GM19043 (cell line): ENCODE measurements around the gene TTC9B.
"Not testable (repeated sequence)": the region's sequence is repeated elsewhere in the genome, so short reads cannot be mapped to it uniquely, and the experiment has no call there.

ENCODE experiments used
- ATAC-seq: cut with Tn5 transposase; IDR thresholded peaks from one replicate; pipeline ENCODE4 v1.9.1; 2021; ENCODE audit warnings: low read depth; ENCODE audit not compliant: unreplicated experiment

Gene TTC9B

GRCh38 chr19:40233811-40234389, 15.7 kb upstream of the TTC9B start:
- no peak for ATAC-seq

GRCh38 chr19:40232949-40233810, 15.0 kb upstream of the TTC9B start:
- no peak for ATAC-seq

DNA sequence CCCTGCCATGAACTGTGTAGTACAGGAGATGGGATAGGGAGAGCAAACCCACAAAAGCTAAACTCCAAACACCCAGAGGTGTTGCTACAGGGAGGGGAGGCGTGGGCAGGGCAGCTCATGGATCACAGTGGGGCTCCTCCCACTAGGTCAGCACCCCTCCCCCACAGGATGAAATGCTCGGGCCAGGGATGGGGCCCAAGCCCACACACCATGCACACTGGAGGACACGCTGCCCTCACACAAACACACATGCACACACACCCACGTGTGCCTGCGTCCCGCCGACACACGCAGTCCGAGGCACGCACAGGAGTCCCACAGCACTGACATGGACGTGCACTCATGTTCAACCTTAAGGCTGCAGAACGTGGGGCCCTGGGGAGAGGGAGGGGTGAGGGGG, 14.3 kb upstream of the TTC9B start:
- no peak for ATAC-seq

GRCh38 chr19:40231544-40232424, 13.6 kb upstream of the TTC9B start:
- ATAC-seq: no peak

DNA sequence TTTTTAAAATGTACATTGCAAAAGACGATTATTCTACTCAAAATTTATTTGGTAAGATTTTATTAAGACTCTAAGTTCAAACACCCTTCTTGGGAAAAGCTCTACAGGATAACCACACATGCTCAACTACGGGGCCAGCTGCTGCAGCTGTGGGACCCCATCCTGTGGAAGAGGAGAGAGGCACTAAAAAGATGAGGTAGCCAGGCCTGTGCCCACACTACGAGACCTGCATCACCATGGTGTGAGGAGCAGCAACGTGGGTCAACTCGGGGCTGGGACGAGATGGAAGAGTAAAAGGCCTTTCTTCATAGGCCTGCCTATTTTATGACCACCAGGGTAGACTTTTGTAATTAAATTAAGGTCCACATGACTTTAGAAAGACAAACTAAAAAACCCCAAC, 12.9 kb upstream of the TTC9B start:
- no peak for ATAC-seq

GRCh38 chr19:40229926-40230417, 11.8 kb upstream of the TTC9B start:
- no peak for ATAC-seq

DNA sequence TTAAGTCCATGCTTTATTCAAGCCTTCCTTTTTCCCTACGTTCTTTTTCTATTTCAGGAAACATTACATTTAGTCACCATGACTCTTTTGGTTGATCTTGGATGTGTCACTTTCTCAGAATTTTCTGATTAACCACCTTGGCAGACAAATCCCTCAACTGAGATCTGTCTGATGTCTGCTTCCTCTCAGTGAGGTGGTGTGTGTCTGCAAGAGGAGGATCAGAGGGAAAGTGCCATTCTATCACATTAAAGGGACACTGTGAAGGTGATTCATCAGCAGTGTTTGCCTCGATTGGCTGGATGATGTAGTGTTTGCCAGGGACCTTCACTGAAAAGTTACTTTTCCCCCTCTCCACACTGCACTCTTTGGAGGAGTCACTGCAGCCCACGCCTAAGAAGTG, 11.3 kb upstream of the TTC9B start:
- no peak for ATAC-seq

DNA sequence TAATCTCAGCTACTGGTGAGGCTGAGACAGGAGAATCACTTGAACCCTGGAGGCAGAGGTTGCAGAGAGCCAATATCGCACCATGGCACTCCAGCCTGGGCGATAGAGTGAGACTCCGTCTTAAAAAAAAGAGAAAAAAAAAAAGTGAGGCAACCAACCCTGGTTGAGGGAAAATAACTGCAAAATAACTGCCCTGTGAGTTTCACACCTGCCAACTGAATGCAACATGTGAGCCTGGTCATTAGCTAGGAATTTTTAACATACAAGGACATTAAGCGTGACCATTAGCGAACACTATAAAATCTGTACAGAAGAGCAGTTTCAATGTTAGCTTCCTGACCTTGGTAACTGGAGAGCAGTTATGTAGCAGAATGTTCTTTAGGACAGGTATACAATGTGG, 10.7 kb upstream of the TTC9B start:
- no peak for ATAC-seq

DNA sequence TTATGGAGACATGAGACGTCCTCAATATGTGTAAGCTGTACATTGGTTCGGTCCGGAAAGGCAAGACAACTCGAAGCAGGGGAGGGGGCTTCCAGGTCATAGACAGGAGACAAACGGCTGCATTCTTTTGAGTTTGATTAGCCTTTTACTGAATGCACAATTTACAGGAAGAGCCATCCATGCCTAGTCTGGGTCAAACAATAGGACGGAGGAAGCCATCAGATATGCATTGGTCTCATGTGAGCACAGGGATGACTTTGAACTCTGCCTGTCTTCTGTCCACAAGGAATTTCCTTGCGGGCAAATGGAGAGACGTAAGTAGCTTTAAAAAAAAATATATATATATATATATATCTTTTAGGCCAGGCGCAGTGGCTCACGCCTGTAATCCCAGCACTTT, 10.2 kb upstream of the TTC9B start:
- ATAC-seq: no peak

- no peak for ATAC-seq
These were observed 7.5 kb upstream of the TTC9B start for GRCh38 chr19:40225440-40226305.

GRCh38 chr19:40224342-40225150, 6.4 kb upstream of the TTC9B start:
- ATAC-seq: no peak

- no peak for ATAC-seq
These were observed 5.1 kb upstream of the TTC9B start for GRCh38 chr19:40223135-40223822.

DNA sequence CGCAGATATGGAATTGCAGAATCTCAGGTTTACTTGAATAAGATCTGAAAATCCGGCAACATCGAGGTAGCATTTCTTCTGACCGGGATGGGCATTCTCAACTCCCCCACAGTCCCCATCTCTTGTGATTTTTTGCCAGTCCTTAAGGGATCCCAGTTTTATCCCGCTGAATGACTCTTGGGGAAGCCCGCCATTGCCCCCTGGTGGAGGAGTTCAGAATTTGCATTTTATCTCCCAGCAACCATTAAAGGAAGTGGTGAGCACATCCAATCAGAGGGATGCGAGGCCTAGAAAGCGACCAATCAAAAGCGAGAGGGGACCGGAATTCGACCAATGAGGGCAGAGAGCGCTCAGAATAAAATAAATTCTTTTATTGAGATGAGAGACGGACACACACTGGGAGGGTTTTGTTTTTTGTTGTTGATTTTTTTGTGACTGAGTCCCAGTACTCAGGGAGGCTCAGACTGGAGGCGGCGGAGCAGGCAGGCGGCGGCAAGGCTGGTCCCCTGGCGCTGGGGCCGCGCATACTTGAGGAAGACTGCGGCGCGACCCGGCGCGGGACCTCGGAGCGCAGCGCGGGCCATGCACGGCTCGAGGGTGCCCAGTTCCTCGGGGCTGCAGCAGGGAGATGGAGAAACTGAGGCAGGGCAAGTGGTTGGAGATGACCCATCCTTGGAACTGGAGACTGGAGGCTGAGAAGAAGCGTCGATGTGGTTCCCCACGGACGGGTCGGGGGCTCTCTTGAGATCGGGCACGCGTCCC, 3.9 kb upstream of the TTC9B start:
- no peak for ATAC-seq

- ATAC-seq: no peak
These were observed 2.5 kb upstream of the TTC9B start for GRCh38 chr19:40220674-40221073.

- no peak for ATAC-seq
These were observed 1.6 kb upstream of the TTC9B start for GRCh38 chr19:40219721-40220276.

DNA sequence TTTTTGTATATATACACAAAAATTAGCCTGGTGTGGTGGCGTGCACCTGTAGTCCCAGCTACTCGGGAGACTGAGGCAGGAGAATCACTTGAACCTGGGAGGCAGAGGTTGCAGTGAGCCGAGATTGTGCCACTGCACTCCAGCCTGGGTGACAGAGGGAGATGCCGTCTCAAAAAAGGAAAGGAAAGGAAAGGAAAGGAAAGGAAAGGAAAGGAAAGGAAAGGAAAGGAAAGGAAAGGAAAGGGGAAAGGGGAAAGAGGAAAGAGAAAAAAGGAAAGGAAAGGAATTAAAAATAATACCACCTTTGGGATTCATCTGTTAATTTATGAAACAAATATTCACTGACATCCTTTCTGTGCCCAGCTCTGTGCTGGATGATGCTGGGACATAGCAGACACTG, 845 bp upstream of the TTC9B start:
- not testable (repeated sequence) for ATAC-seq

DNA sequence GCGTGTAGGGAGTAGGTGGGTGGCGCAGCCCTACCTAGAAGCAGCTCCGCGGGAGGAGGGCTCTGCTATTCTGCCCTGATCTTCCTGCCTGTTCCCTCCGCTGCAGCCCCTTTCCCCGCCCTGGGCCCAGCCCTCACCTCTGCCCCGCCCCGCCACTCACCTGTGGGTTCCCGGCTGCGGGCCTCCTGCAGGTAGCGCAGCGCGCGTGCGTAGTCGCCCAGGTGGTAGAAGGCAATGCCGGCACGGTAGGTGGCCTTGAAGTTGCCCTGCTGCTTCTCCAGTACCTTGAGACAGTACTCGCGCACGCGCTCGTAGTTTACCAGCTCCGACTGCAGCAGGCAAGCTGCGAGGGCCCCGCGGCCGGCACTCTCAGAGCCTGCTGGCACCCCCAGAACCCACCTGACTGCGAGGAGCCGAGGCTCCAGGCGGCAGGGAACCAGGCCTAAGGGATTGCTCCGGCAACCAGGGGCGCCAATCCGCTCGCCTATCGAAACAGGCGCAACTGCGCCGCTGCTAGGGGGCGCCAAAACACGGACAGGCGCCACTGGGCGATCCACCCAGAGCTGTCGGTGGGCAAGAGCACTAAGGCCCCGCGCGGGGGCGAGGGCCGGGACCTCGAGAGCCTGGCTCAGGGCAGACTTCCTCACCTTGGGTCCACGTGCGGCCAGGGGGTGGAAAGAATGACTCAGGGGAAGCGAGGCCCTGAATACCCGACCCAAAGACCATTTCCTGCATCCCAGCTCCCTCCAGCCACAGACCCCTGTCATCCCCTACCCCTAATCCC, 965 bp downstream of the TTC9B start:
- no peak for ATAC-seq
